Measurements from ENCODE around the gene SLC6A13.
"Not testable (repeated sequence)": the region's sequence is repeated elsewhere in the genome, so short reads cannot be mapped to it uniquely, and the experiment has no call there.

SLC6A13 gene

GRCh38 chr12:217029-217428 is 45.6 kb downstream of the SLC6A13 start:
- DNase-seq (ENCODE audit: extremely low read depth in 1 of 2, low read depth in 1 of 2), result not testable (repeated sequence)

- no peak for DNase-seq (ENCODE audit: extremely low read depth in 1 of 2, low read depth in 1 of 2)
Observed at GRCh38 chr12:215116-215515, 47.5 kb downstream of the SLC6A13 start.

- DNase-seq (ENCODE audit: extremely low read depth in 1 of 2, low read depth in 1 of 2), result no peak
Observed at GRCh38 chr12:214003-214741, 48.5 kb downstream of the SLC6A13 start, which contains the start of gene SLC6A12. TSS of gene SLC6A12 (minus strand) at chr12:214157. CDS start at chr12:209986, 4,171 bp downstream.

GRCh38 chr12:213527-213932 is 49.1 kb downstream of the SLC6A13 start:
- no peak for DNase-seq (ENCODE audit: extremely low read depth in 1 of 2, low read depth in 1 of 2)

GRCh38 chr12:212715-213526 is 49.7 kb downstream of the SLC6A13 start:
- DNase-seq (ENCODE audit: extremely low read depth in 1 of 2, low read depth in 1 of 2), result no peak

GRCh38 chr12:212415-212714 is 50.3 kb downstream of the SLC6A13 start:
- no peak for DNase-seq (ENCODE audit: extremely low read depth in 1 of 2, low read depth in 1 of 2)

GRCh38 chr12:211639-212414 is 50.8 kb downstream of the SLC6A13 start:
- no peak for DNase-seq (ENCODE audit: extremely low read depth in 1 of 2, low read depth in 1 of 2)

GRCh38 chr12:211142-211465 is 51.5 kb downstream of the SLC6A13 start:
- DNase-seq (ENCODE audit: extremely low read depth in 1 of 2, low read depth in 1 of 2), result no peak

- no peak for DNase-seq (ENCODE audit: extremely low read depth in 1 of 2, low read depth in 1 of 2)
Observed at GRCh38 chr12:210277-211141, 52.1 kb downstream of the SLC6A13 start.

- no peak for DNase-seq (ENCODE audit: extremely low read depth in 1 of 2, low read depth in 1 of 2)
Observed at GRCh38 chr12:209851-210250, 52.8 kb downstream of the SLC6A13 start.

GRCh38 chr12:209246-209645 is 53.4 kb downstream of the SLC6A13 start:
- no peak for DNase-seq (ENCODE audit: extremely low read depth in 1 of 2, low read depth in 1 of 2)

- no peak for DNase-seq (ENCODE audit: extremely low read depth in 1 of 2, low read depth in 1 of 2)
Observed at GRCh38 chr12:208813-209212, 53.8 kb downstream of the SLC6A13 start.

GRCh38 chr12:207804-208203 is 54.8 kb downstream of the SLC6A13 start:
- no peak for DNase-seq (ENCODE audit: extremely low read depth in 1 of 2, low read depth in 1 of 2)

- no peak for DNase-seq (ENCODE audit: extremely low read depth in 1 of 2, low read depth in 1 of 2)
Observed at GRCh38 chr12:206746-207440, 55.7 kb downstream of the SLC6A13 start.

GRCh38 chr12:205026-205425 is 57.6 kb downstream of the SLC6A13 start:
- no peak for DNase-seq (ENCODE audit: extremely low read depth in 1 of 2, low read depth in 1 of 2)

- DNase-seq (ENCODE audit: extremely low read depth in 1 of 2, low read depth in 1 of 2), result no peak
Observed at GRCh38 chr12:204261-204678, 58.4 kb downstream of the SLC6A13 start.

GRCh38 chr12:203462-204260 is 59.0 kb downstream of the SLC6A13 start:
- DNase-seq (ENCODE audit: extremely low read depth in 1 of 2, low read depth in 1 of 2), result no peak

- DNase-seq (ENCODE audit: extremely low read depth in 1 of 2, low read depth in 1 of 2), result no peak
Observed at GRCh38 chr12:203074-203461, 59.6 kb downstream of the SLC6A13 start.

GRCh38 chr12:202081-202731 is 60.4 kb downstream of the SLC6A13 start:
- DNase-seq (ENCODE audit: extremely low read depth in 1 of 2, low read depth in 1 of 2), result no peak

All from activated CD8-positive, alpha-beta memory T cell treated with anti-CD3 and anti-CD28 coated beads for 1 hour (primary cell).